Effector memory CD4-positive, alpha-beta T cell (primary cell): Measurements from ENCODE around the gene GNG11.

Source experiments
- DNase-seq, 3 donors: peaks; one replicate each; pipeline ENCODE4 v3.0.0-alpha.2; 2020
- H3K27ac ChIP-seq: 2 replicates; pipeline ENCODE4 v1.7.0; 2013; ENCODE audit warnings: mild to moderate bottlenecking, low read length, moderate library complexity; ENCODE audit not compliant: insufficient read depth, poor library complexity, severe bottlenecking
- H3K27me3 ChIP-seq: replicated peaks from 2 replicates; pipeline ENCODE4 v1.7.0; 2013; ENCODE audit warnings: mild to moderate bottlenecking, low read length; ENCODE audit not compliant: insufficient read depth, control insufficient read depth, poor library complexity, severe bottlenecking
- H3K36me3 ChIP-seq: 2 replicates; pipeline ENCODE4 v1.7.0; 2013; ENCODE audit warnings: mild to moderate bottlenecking, low read length, moderate library complexity; ENCODE audit not compliant: control insufficient read depth, insufficient read depth
- H3K4me1 ChIP-seq: 2 replicates; pipeline ENCODE4 v1.7.0; 2013; ENCODE audit warnings: low read length, mild to moderate bottlenecking; ENCODE audit not compliant: control insufficient read depth, insufficient read depth, poor library complexity, severe bottlenecking
- H3K4me3 ChIP-seq: 2 replicates; pipeline ENCODE4 v1.7.0; 2013; ENCODE audit warnings: low read length, low read depth, mild to moderate bottlenecking; ENCODE audit not compliant: insufficient read depth, poor library complexity, severe bottlenecking
- H3K9me3 ChIP-seq: 2 replicates; pipeline ENCODE4 v1.7.0; 2013; ENCODE audit warnings: mild to moderate bottlenecking, low read length, moderate library complexity; ENCODE audit not compliant: control insufficient read depth

GNG11 gene

DNA sequence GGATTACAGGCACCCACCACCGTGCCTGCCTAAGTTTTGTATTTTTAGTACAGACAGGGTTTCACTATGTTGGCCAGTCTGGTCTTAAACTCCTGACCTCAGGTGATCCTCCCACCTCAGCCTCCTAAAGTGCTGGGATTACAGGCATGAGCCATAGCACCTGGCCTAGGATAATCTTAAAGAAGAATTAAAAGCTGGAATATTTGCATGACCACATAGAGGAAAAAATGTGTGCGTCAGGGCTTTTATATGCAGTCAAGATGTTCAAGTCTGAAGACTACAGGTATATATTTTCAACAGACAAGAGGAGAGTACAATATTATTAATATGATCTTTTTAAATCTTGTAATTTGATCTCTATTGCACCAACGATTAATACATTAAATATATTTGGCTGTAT, 39.5 kb downstream of the GNG11 start:
- Histone ChIP-seq H3K4me3 (no peak overlapping the region), H3K36me3 (no peaks in the 10 kb centered on the region), H3K4me1 (no peaks in the 10 kb centered on the region), H3K27me3 (no peaks in the 10 kb centered on the region), H3K9me3 (no peaks in the 10 kb centered on the region), H3K27ac (no peak overlapping the region)
- DNase-seq: no peak

DNA sequence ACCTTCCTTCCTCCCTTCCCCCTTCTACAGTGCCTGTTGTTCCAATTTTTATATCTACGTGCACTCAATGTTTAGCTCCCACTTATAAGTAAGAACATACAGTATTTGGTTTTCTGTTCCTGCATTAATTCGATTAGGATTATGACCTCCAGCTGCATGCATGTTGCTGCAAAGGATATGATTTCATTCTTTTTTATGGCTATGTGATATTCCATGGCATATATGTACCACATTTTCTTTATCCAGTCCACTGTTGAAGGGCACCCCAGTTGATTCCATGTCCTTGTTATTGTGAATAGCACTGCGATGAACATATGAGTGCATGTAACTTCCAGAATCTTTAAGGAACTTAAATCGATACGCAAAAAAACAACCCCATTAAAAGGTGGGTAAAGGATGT, 42.7 kb downstream of the GNG11 start:
- Histone ChIP-seq H3K4me1 (no peaks in the 10 kb centered on the region), H3K9me3 (no peaks in the 10 kb centered on the region), H3K27ac (no peak overlapping the region), H3K27me3 (no peaks in the 10 kb centered on the region), H3K4me3 (no peak overlapping the region), H3K36me3 (no peaks in the 10 kb centered on the region)
- DNase-seq: no peak

DNA sequence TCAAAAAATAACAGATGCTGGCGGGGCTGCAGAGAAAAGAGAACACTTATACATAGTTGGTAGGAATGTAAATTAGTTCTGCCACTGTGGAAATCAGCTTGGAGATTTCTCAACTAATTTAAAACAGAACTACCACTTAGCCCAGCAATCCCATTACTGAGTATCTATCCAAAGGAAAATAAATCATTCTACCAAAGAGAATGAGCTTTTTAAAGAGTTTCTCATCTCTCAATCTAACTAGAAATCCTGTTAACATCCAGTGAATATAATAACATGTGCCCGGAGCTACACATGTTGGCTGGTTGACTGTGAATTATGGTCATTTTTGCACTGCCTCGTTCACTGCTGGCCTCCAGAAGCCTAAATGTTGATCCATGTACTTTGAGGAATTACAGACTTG, 43.3 kb downstream of the GNG11 start:
- no peak for DNase-seq
- no peaks in the 10 kb centered on the region for H3K9me3 ChIP-seq
- no peaks in the 10 kb centered on the region for H3K27me3 ChIP-seq
- H3K4me3 ChIP-seq: no peak overlapping the region
- H3K27ac ChIP-seq: no peak overlapping the region
- H3K36me3 ChIP-seq: no peaks in the 10 kb centered on the region
- no peaks in the 10 kb centered on the region for H3K4me1 ChIP-seq

DNA sequence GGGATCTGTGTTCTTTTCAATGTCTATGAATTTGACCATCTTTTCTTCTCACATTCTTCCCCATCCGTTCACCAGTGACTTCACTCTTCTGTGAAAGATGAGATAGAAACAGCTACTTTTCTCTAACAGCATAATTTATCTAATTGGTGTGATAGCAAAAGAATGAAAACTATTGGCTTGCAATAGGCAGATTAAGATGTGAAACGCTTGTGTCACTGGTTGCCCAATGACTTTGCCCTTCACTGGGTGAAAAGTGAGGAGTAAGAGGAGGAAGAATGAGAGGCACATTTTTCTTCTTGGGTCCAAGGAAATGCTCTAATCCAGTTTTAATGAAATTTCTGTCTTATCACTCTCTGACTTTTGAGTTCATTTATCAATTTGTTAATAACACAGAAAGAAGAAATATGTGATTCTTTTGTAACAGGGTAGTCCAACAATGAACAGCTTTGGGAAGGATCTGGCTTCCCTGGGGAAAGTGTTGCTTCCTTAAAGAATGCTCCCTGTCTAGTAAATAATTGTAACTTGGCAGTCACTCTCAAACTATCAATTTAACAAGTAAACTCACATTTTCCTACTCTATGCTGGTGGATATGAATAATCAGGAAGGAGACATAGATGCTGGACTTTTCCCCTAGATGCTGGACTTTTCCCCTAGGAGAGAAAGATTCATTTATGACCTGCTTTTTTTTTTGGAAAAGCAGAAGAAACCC, 47.5 kb downstream of the GNG11 start:
- Histone ChIP-seq H3K27ac (no peak overlapping the region), H3K4me3 (no peak overlapping the region), H3K9me3 (no peaks in the 10 kb centered on the region), H3K4me1 (no peaks in the 10 kb centered on the region), H3K36me3 (no peaks in the 10 kb centered on the region), H3K27me3 (no peaks in the 10 kb centered on the region)
- DNase-seq: no peak

DNA sequence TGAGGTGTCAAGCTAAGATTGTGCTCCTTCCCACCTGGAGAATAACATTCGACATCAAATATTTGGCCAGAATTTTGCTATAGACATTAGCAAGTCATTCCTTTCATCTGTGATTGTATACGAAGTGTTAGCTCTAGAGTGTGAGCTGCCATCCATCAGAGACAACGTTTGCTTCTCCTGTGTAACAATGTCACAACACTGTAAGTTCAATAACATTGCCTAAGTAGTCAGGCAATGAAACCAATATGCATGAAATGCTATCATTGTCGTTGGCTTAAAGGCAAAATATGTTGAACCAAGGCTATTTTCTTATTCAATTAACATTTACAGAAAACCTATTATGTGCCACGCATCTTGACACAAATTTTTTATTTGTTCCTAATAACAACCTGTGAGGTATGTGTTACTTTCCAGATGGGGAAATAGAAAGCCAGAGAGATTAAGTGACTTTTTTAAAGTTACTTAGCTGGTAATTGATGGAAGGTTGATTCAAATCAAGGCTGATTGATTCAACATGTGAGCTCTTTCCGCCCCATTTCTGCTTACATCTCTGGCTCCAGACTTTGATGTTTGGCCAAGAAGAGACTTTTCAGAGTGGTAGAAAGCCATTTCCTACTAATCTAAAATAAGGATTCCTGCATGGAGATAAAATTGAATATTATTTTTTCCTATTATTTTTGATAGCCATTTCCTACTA, 50.6 kb downstream of the GNG11 start:
- Histone ChIP-seq H3K4me1 (no peaks in the 10 kb centered on the region), H3K27ac (no peak overlapping the region), H3K9me3 (no peaks in the 10 kb centered on the region), H3K27me3 (no peaks in the 10 kb centered on the region), H3K36me3 (no peaks in the 10 kb centered on the region), H3K4me3 (no peak overlapping the region)
- no peak for DNase-seq

DNA sequence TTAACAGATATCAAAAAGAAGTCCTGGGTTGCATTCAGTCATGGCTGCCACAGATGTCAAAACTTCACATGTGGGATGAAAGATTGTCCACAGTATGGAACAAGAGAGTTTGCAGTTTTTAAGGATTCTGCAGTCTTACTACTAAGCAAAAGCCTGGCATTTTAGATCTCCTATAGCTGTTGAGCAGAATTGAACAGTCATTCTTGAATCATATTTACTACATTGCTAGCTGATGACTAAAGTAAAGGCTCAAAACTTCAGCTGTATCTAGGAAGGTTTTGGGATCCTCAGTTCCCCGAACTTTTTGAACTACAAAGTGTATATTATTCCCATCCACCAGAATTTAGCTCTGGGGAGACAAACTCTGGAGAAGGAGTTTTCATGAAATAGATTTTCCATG, 51.6 kb downstream of the GNG11 start:
- Histone ChIP-seq H3K27ac (no peak overlapping the region), H3K36me3 (no peaks in the 10 kb centered on the region), H3K9me3 (no peaks in the 10 kb centered on the region), H3K4me1 (no peaks in the 10 kb centered on the region), H3K27me3 (no peaks in the 10 kb centered on the region), H3K4me3 (no peak overlapping the region)
- no peak for DNase-seq

DNA sequence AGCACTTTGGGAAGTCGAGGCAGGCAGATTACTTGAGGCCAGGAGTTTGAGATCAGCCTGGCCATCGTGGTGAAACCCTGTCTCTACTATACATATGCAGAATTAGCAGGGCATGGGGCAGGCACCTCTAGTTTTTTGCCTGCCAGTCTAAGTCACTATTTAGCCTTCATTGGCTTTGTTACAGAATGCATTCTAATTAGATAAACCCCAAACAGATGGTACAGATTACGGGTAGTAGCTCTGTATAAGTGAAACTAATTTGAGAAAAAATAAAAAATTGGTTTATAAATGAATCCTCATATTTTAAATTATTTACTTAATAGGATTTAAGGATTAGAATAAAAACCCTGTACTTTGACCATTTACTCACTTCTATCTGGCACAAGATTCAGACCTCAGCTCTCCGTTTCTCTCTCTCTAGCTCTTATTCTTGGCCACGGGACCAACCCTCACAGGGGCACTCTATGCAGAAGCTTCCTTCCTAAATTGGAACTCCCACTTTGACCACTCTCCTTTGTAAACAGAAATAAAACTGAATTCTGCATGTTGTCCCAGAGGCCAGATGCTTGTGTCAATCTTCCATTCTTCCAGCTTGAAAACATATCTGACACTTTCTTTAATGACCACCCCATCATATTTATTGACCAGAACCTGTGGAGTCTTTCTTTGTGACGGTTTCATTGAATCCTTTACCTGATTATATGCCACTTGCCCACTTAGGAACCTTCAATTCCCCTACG, 55.8 kb downstream of the GNG11 start:
- no peaks in the 10 kb centered on the region for H3K4me1 ChIP-seq
- no peak overlapping the region for H3K4me3 ChIP-seq
- no peak for DNase-seq
- H3K9me3 ChIP-seq: no peaks in the 10 kb centered on the region
- no peaks in the 10 kb centered on the region for H3K27me3 ChIP-seq
- H3K36me3 ChIP-seq: no peaks in the 10 kb centered on the region
- H3K27ac ChIP-seq: no peak overlapping the region
